K562 (cell line): ENCODE measurements around the gene DNAJC17. TPM values are rescaled to one million over a fixed set of nuclear protein-coding genes. Genes with fewer than 3 reads are reported as not detected.
A peak's percentile ranks its signal among the peaks of the same experiment; 100 is the strongest.

Source experiments
- ATAC-seq: fragments of 200-7000 bp; cut with Tn5 transposase; 3 replicates; pipeline ENCODE4 v1.9.1; 2020; ENCODE audit warnings: moderate library complexity
- BruUV-seq: library from RNA; stranded (reverse); fragments of 400-500 nt; replicated peaks from 2 replicates; lab custom pipeline; 2021; lab: Mats Ljungman, UMichigan
- CTCF ChIA-PET: fragments of 300-600 bp; formaldehyde crosslinking; extraction: SDS; loops from one replicate; lab custom pipeline; 2021; ENCODE audit warnings: low intra/inter-chr PET ratio; lab: Yijun Ruan, JAX
- POLR2A ChIA-PET: fragments of 300-600, 350-650 bp; sonication (Branson Sonifier 250); formaldehyde crosslinking; extraction: SDS; loops from one replicate; lab custom pipeline; 2021; ENCODE audit warnings: antibody characterized with exemption, inconsistent platforms; lab: Yijun Ruan, JAX
- DNase-seq, 4 experiments: peaks; one replicate each; pipeline versions ENCODE4 v3.0.0 to v3.0.0-alpha.2; 2011 to 2018; ENCODE audit warnings: low spot score in 3 of 4, mixed read lengths in 3 of 4; ENCODE audit errors: extremely low read depth in 1 of 4
- FAIRE-seq: peaks from 2 replicates; lab custom pipeline; 2011; peaks lifted over from hg19 to GRCh38; lab: Jason Lieb, UNC
- H2AFZ ChIP-seq: 2 replicates; pipeline ENCODE4 v1.6.0; 2011; ENCODE audit warnings: low read depth, low read length, control low read depth, inconsistent platforms
- H3K27ac ChIP-seq: fragments of 200-600 bp; 3 replicates; pipeline ENCODE4 v1.8.0; 2011; ENCODE audit warnings: low read depth, mild to moderate bottlenecking, control low read depth, inconsistent platforms, low read length, moderate library complexity, mixed read lengths; ENCODE audit errors: extremely low read depth
- H3K27me3 ChIP-seq, 2 experiments: fragments of 300-600 bp in 1 of 2; 2 replicates in 1 of 2; 3 replicates in 1 of 2; pipeline versions ENCODE4 v1.6.0 to v1.8.0; 2011; ENCODE audit warnings: inconsistent platforms in 2 of 2, low read length in 2 of 2, mild to moderate bottlenecking in 1 of 2, mixed read lengths in 1 of 2, moderate library complexity in 1 of 2; ENCODE audit not compliant: control insufficient read depth in 2 of 2, insufficient read depth in 2 of 2
- H3K36me3 ChIP-seq: fragments of 300-600 bp; 3 replicates; pipeline ENCODE4 v1.8.0; 2011; ENCODE audit warnings: mild to moderate bottlenecking, low read length, inconsistent platforms; ENCODE audit not compliant: control insufficient read depth, insufficient read depth
- H3K4me1 ChIP-seq, 2 experiments: fragments of 200-600 bp in 1 of 2; replicated peaks in 1 of 2; 2 replicates in 1 of 2; 3 replicates in 1 of 2; pipeline versions ENCODE4 v1.5.1 to v1.8.0; 2011; ENCODE audit warnings: inconsistent platforms in 2 of 2, low read length in 2 of 2, mild to moderate bottlenecking in 1 of 2, mixed read lengths in 1 of 2, moderate library complexity in 1 of 2; ENCODE audit not compliant: control insufficient read depth in 2 of 2, insufficient read depth in 2 of 2
- H3K4me2 ChIP-seq: 2 replicates; pipeline ENCODE4 v1.6.1; 2011; ENCODE audit warnings: low read length, control low read depth, inconsistent platforms, mixed read lengths; ENCODE audit not compliant: insufficient read depth
- H3K4me3 ChIP-seq: fragments of 200-600 bp; sonication (generic), shearing (Covaris generic); 2 replicates; pipeline ENCODE4 v1.5.1; 2016; ENCODE audit warnings: control low read depth, inconsistent platforms
- H3K79me2 ChIP-seq: fragments of 200-600 bp; 3 replicates; pipeline ENCODE4 v1.8.0; 2011; ENCODE audit warnings: low read length, inconsistent platforms; ENCODE audit not compliant: control insufficient read depth, insufficient read depth
- H3K9ac ChIP-seq, 2 experiments: 2 replicates each; pipeline versions ENCODE4 v1.6.0 to v1.6.1; 2011; ENCODE audit warnings: low read depth in 2 of 2, low read length in 2 of 2, control low read depth in 1 of 2, inconsistent platforms in 1 of 2, mild to moderate bottlenecking in 1 of 2, mixed read lengths in 1 of 2; ENCODE audit not compliant: insufficient read depth in 1 of 2
- H3K9me1 ChIP-seq: one replicate; pipeline ENCODE4 v1.6.0; 2011; ENCODE audit warnings: inconsistent platforms, mild to moderate bottlenecking, low read length, moderate library complexity; ENCODE audit not compliant: control insufficient read depth, insufficient read depth
- H3K9me3 ChIP-seq: replicated peaks from 2 replicates; pipeline ENCODE4 v1.5.1; 2011; ENCODE audit warnings: low read depth, low read length, inconsistent platforms; ENCODE audit not compliant: control insufficient read depth, insufficient read depth
- H4K20me1 ChIP-seq: replicated peaks from 2 replicates; pipeline ENCODE4 v1.6.1; 2011; ENCODE audit warnings: low read length, inconsistent platforms, mixed read lengths; ENCODE audit not compliant: control insufficient read depth, insufficient read depth
- HNRNPLL ChIP-seq: fragments of 200-400 bp; formaldehyde crosslinking; IDR thresholded peaks from 2 replicates; pipeline ENCODE4 v1.6.1; 2017; ENCODE audit warnings: low read length, low read depth, mild to moderate bottlenecking; ENCODE audit not compliant: poor library complexity, severe bottlenecking
- LCOR ChIP-seq: sonication (generic); formaldehyde crosslinking; IDR thresholded peaks from 2 replicates; pipeline ENCODE4 v1.8.0; 2022; ENCODE audit warnings: mild to moderate bottlenecking, missing genetic modification reagents
- YY1 ChIP-seq, 3 experiments: IDR thresholded peaks; 2 replicates each; pipeline ENCODE4 v1.6.1; 2011; ENCODE audit warnings: low read length in 2 of 3, mild to moderate bottlenecking in 2 of 3, moderate library complexity in 2 of 3, borderline replicate concordance in 1 of 3, control low read depth in 1 of 3, low read depth in 1 of 3; ENCODE audit not compliant: insufficient read depth in 3 of 3, insufficient replicate concordance in 2 of 3, control insufficient read depth in 1 of 3, insufficient read length in 1 of 3; ENCODE audit errors: extremely low read depth in 1 of 3
- WGBS: fragments of 100-300 bp; shearing (Covaris generic); methylation state at CpG from one replicate; pipeline ENCODE4 v1.1.6; 2016; ENCODE audit warnings: low coverage, mixed read lengths; ENCODE audit not compliant: insufficient coverage; ENCODE audit errors: missing lambda C conversion rate; 5-methylcytosine and 5-hydroxymethylcytosine counted together
- in situ Hi-C: fragments of 300-500 bp; cut with MboI; formaldehyde crosslinking; loops from 4 replicates; pipeline ENCODE4 v1.15.0; 2018; ENCODE audit warnings: inconsistent platforms, mixed read lengths
- intact Hi-C: fragments of 100-400 bp; cut with micrococcal nuclease; formaldehyde crosslinking; loops from 2 replicates; pipeline ENCODE4 v1.14.2; 2022
- polyA plus RNA-seq, 8 experiments: library from polyadenylated mRNA; depleted of rRNA in 4 of 8; stranded (reverse) in 5 of 8; unstranded in 3 of 8; fragments of >200 nt; fragmentation: Nextera tagmentation in 2 of 8; fragmentation: Illumina TruSeq in 1 of 8; extraction: Ambion mirVana in 2 of 8; extraction: Trizol in 1 of 8; gene quantifications; 2 replicates each; pipeline versions ENCODE4 v1.2.1 to v1.2.3, GENCODE V29; 2011 to 2014; ENCODE audit warnings: inconsistent platforms in 1 of 8, missing spikeins in 1 of 8
- total RNA-seq, 7 experiments: library from RNA; depleted of rRNA in 6 of 7; stranded (reverse); fragments of >200 nt in 6 of 7; fragmentation: Illumina TruSeq in 2 of 7; extraction: Trizol in 2 of 7; gene quantifications; 2 replicates each; pipeline versions ENCODE4 v1.2.1 to v1.2.3, GENCODE V29; 2011 to 2021; ENCODE audit warnings: low replicate concordance in 1 of 7
- TF ChIP-seq, protein P1 (sequence below): sonication (generic); formaldehyde crosslinking; IDR thresholded peaks from 2 replicates; pipeline ENCODE4 v1.9.0; 2022; ENCODE audit warnings: mild to moderate bottlenecking, missing genetic modification reagents

DNAJC17 gene
- total and polyA plus RNA-seq, 9 of the 15 experiments (the other 6 are each of a cell fraction or from before 2014, with no cell fraction given) = 2.4 to 79.4 (median 44.2) TPM

DNA sequence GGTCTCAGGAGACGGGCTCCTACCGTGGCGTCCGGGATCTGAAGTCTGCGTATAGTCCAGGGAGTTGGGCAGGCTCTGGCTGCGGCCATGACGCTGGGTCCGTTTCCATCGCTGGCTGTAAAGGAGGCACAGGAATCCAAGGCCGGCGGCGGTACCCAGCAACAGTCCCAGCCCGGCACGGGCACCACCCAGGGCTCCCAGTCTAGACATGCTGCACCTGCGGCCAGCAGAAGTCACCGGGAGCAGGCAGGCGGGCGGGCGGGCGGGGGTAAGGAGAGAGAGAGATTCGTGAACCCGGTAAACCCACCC is 52.7 kb downstream of the DNAJC17 start:
- POLR2A ChIA-PET = interaction anchor here (0.7 to 1.2 kb wide), 2 partner anchors 8 to 23 kb away, joined by 3 read pairs; no protein-coding TSS in a partner anchor
- Histone ChIP-seq H3K4me1 (peaks cover 36 to 43% of the 10 kb centered on the region in 2 experiments), H3K9ac (peak overlapping the region; percentile 88 to 95), H4K20me1 (0 out of 2 replicates have a peak, but pooled peaks cover 4% of the 10 kb centered on the region), H3K4me2 (peak overlapping the region; percentile 83), H2AFZ (peak overlapping the region; percentile 90), H3K9me3 (no peaks in the 10 kb centered on the region), H3K9me1 (no peaks in the 10 kb centered on the region), H3K4me3 (peak overlapping the region; percentile 99), H3K79me2 (peaks cover 51% of the 10 kb centered on the region), H3K27ac (peak overlapping the region; percentile 71), H3K36me3 (peaks cover 40% of the 10 kb centered on the region), H3K27me3 (no peaks in the 10 kb centered on the region)
- peak in 2 of 4 experiments; percentile 28 to 43 for DNase-seq
- FAIRE-seq = no peak
- CTCF ChIA-PET = interaction anchor here (0.6 to 0.7 kb wide), 2 partner anchors 161 to 477 kb away, joined by 3 read pairs; no protein-coding TSS in a partner anchor
- intact Hi-C loops (loop anchor here (10.0 kb wide), 1 partner anchor 190 kb away; the partner anchor contains the start of genes CCDC32 and RPUSD2), in situ Hi-C loops (no loop called here)
- BruUV-seq = no TSS peak
- 0% methylated on average over 22 of the region's 22 CpGs for WGBS
- peak; percentile 53 for ATAC-seq
- TF ChIP-seq, protein P1, sequence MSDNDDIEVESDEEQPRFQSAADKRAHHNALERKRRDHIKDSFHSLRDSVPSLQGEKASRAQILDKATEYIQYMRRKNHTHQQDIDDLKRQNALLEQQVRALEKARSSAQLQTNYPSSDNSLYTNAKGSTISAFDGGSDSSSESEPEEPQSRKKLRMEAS (CRISPR knock-in tag) = no peak
- TF ChIP-seq HNRNPLL = peak; percentile 42
- peak in 1 of 3 experiments; percentile 71 for TF ChIP-seq YY1 (IDR thresholded peaks at IDR 0.05; ENCODE audit: borderline replicate concordance in 1 of 3, control insufficient read depth in 1 of 3, extremely low read depth in 1 of 3, insufficient read depth in 3 of 3, insufficient read length in 1 of 3, insufficient replicate concordance in 2 of 3, low read depth in 1 of 3, low read length in 2 of 3)
- no peak for TF ChIP-seq LCOR (CRISPR knock-in tag)
